ENCODE results near the gene GLT8D1.

GLT8D1 gene

DNA sequence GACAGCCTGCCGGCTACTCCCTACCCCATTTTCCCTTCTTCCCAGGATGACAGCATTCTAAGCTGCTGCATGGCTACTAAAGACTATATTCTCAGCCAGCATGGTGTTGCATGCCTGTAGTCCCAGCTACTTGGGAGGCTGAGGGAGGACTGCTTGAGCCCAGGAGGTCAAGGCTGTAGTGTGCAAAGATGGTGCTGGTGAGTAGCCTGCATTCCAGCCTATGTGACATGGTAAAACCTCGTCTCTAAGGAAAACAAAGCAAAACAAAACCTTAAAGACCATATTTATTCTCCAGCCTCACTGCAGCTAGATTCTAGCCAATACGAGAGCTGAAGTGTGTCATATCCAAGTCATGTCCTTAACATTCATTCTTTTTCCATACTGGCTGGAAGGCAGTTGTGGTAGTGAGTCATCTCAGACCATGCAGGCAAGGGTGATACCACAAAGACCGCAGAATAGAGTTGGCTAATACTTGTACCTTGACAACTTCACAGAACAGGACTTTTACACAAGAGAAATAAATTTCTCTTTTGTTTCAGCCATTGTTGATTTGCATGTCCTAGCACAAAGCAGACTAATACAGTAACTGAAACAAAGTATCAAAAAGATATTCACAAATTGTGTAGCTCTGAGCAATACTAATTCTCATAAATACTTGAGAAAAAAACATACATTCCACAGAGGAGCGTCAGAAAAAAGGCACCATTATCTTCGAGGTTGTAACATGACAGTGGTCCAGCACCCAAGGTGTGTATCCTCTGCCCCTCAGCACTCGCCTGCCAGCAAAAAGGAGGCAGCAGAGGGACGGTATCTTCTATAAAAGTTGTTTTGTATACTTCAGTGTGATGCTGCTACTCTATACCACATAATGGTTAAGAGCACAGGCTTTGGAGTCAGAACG, 34.7 kb downstream of the GLT8D1 start:
- no peak overlapping the region for H3K4me3 ChIP-seq (ENCODE audit: low read length)

DNA sequence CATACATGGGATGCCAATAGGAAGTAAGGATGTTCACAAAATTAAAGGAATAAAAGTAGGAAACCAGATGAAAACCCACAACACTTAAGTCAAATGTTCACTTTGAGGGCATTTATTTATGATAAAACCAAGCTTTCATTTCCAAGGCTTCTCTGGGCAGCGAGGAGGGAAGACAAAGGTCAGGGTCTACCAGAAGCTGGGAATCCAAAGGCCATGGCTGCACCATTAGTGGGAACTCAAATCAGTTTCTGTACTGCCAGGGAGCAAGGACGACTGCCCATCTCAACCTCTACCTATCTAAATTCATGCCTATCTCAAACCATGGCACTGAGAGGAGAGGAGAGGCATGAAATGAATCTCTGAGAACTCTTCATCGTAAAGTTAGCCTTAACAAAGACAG, 42.5 kb downstream of the GLT8D1 start:
- H3K4me1 ChIP-seq (ENCODE audit: control insufficient read depth, insufficient read depth, low read length), result no peaks in the 10 kb centered on the region
- no peak overlapping the region for H3K9ac ChIP-seq (ENCODE audit: low read length)
- H3K4me3 ChIP-seq (ENCODE audit: low read length), result no peak overlapping the region
- H3K27me3 ChIP-seq (ENCODE audit: control insufficient read depth, insufficient read depth, low read length), result no peaks in the 10 kb centered on the region
- H3K36me3 ChIP-seq (ENCODE audit: control insufficient read depth, insufficient read depth, low read length), result peaks cover 12% of the 10 kb centered on the region
- no peaks in the 10 kb centered on the region for H3K9me3 ChIP-seq (ENCODE audit: control insufficient read depth, low read length)

More for the DNA sequence above, 34.7 kb downstream of the GLT8D1 start:
- Histone ChIP-seq H3K9me3 (ENCODE audit: control insufficient read depth, low read length) (no peaks in the 10 kb centered on the region), H3K27me3 (ENCODE audit: control insufficient read depth, insufficient read depth, low read length) (no peaks in the 10 kb centered on the region), H3K4me1 (ENCODE audit: control insufficient read depth, insufficient read depth, low read length) (no peaks in the 10 kb centered on the region), H3K36me3 (ENCODE audit: control insufficient read depth, insufficient read depth, low read length) (peaks cover 8% of the 10 kb centered on the region), H3K9ac (ENCODE audit: low read length) (no peak overlapping the region)

DNA sequence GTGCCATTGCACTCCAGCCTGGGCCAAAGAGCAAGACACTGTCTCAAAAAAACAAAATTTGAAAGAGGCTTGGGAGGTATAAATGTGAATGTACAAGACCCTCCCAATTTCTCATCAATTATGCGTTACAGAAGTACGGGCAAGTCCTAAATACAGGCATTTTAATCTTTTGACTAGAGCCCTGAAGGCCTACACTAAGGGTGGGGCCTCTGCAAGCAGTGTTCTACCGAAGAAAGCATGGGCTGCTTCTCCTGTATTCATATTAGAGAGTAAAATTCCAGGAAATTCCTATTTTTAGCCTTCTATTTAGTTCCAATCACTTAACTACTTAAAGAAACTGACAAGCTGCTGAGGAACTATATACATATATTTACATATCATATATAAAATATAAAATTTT, 45.5 kb downstream of the GLT8D1 start:
- Histone ChIP-seq H3K36me3 (ENCODE audit: control insufficient read depth, insufficient read depth, low read length) (peaks cover 12% of the 10 kb centered on the region), H3K9me3 (ENCODE audit: control insufficient read depth, low read length) (no peaks in the 10 kb centered on the region), H3K4me3 (ENCODE audit: low read length) (no peak overlapping the region), H3K27me3 (ENCODE audit: control insufficient read depth, insufficient read depth, low read length) (no peaks in the 10 kb centered on the region), H3K4me1 (ENCODE audit: control insufficient read depth, insufficient read depth, low read length) (no peaks in the 10 kb centered on the region), H3K9ac (ENCODE audit: low read length) (no peak overlapping the region)

DNA sequence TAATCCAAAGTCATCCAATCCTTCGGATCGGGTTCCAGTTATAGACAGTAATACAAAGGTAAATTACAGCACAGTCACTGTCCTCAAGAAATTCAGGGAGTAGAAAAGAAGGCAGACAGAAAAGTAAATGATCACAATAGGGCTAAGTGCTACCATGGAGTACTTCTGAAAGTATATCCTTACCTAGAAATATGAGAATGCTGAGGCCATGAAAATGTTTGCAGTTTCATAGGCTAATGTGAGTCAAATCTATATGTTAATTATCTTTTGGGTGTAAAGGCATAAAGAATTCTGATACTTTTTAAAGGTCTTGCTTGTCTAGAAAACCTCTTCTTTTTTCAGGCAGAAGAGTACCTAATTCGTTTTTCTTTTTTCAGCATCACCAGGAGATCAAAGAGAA, 49.7 kb downstream of the GLT8D1 start:
- Histone ChIP-seq H3K36me3 (ENCODE audit: control insufficient read depth, insufficient read depth, low read length) (peaks cover 7% of the 10 kb centered on the region), H3K9ac (ENCODE audit: low read length) (no peak overlapping the region)

DNA sequence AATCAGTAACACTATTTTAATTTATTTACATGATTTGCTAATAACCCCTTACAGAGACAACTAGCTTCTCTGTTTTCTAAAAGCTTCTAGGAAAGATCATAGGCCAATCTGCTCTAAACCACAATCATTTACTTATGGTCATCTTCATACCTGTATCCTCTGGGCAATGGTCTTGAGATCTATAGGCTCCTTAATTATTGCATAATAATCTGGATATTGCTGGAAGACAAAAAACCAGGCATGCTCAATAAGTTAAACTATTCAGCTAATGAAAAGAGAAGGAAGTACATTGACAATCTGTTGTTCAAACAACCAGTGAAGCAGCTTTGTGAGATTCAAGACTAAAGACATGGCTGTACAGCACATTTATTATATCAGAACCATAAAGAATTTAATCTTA, 54.0 kb downstream of the GLT8D1 start:
- no peak overlapping the region for H3K9ac ChIP-seq (ENCODE audit: low read length)
- no peak overlapping the region for H3K4me3 ChIP-seq (ENCODE audit: low read length)
- H3K4me1 ChIP-seq (ENCODE audit: control insufficient read depth, insufficient read depth, low read length), result no peaks in the 10 kb centered on the region
- no peaks in the 10 kb centered on the region for H3K9me3 ChIP-seq (ENCODE audit: control insufficient read depth, low read length)
- no peaks in the 10 kb centered on the region for H3K36me3 ChIP-seq (ENCODE audit: control insufficient read depth, insufficient read depth, low read length)
- no peaks in the 10 kb centered on the region for H3K27me3 ChIP-seq (ENCODE audit: control insufficient read depth, insufficient read depth, low read length)

More for the DNA sequence above, 49.7 kb downstream of the GLT8D1 start:
- H3K27me3 ChIP-seq (ENCODE audit: control insufficient read depth, insufficient read depth, low read length), result no peaks in the 10 kb centered on the region
- no peak overlapping the region for H3K4me3 ChIP-seq (ENCODE audit: low read length)
- no peaks in the 10 kb centered on the region for H3K4me1 ChIP-seq (ENCODE audit: control insufficient read depth, insufficient read depth, low read length)
- H3K9me3 ChIP-seq (ENCODE audit: control insufficient read depth, low read length), result no peaks in the 10 kb centered on the region

DNA sequence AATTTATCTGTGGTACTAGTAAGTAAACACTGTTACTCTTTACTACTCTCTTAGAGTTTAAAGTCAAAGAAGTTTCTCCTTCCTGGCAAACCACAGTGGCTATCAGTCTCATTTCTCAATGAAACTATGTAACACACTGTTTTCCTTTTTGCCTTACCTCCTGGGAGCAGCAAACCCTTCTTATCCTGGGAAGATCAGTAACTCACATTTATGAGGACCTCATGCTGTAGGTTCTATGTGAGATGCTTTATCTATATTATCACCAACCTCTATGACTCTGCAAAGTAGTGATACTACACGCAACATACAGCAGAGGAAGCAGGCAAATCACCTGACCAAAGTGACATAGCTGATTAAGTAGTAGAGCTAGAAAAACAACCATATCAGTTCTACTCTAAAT, 55.2 kb downstream of the GLT8D1 start:
- H3K4me1 ChIP-seq (ENCODE audit: control insufficient read depth, insufficient read depth, low read length), result no peaks in the 10 kb centered on the region
- no peaks in the 10 kb centered on the region for H3K9me3 ChIP-seq (ENCODE audit: control insufficient read depth, low read length)
- no peak overlapping the region for H3K9ac ChIP-seq (ENCODE audit: low read length)
- no peak overlapping the region for H3K4me3 ChIP-seq (ENCODE audit: low read length)
- no peaks in the 10 kb centered on the region for H3K27me3 ChIP-seq (ENCODE audit: control insufficient read depth, insufficient read depth, low read length)
- H3K36me3 ChIP-seq (ENCODE audit: control insufficient read depth, insufficient read depth, low read length), result no peaks in the 10 kb centered on the region

DNA sequence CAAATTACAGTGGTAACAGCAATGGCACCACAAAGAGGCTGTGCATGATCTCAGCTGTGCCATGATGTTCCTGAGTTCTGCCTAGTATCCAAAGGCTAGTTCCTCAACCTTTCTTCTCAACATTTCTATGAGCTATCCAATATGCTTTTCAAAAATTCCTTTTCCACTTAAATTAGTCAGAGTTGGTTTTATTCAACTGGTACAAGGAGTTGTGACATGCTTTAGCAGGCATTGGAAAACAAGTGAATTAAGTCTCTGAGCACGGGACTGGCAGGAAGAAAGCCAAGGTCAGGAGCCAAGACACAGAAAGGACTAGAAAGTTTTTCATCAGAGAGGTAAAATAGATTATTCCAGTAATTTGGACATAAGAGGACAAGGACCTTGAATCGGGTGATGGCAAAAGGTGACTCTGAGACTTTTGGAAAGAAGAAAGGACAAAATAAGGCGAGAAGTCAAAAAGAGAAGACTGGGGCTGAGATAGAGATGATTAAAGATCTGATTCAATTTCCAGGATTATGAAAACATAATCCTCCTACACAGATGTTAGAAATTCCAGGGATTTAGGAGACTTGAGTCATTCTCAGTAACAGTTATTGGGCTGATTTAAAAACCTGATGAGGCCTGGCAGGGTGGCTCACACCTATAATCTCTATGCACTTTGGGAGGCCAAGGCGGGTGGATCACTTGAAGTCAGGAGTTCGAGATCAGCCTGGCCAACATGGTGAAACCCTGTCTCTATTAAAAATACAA, 56.0 kb downstream of the GLT8D1 start:
- Histone ChIP-seq H3K9me3 (ENCODE audit: control insufficient read depth, low read length) (no peaks in the 10 kb centered on the region), H3K4me1 (ENCODE audit: control insufficient read depth, insufficient read depth, low read length) (no peaks in the 10 kb centered on the region), H3K9ac (ENCODE audit: low read length) (no peak overlapping the region), H3K36me3 (ENCODE audit: control insufficient read depth, insufficient read depth, low read length) (no peaks in the 10 kb centered on the region), H3K27me3 (ENCODE audit: control insufficient read depth, insufficient read depth, low read length) (no peaks in the 10 kb centered on the region), H3K4me3 (ENCODE audit: low read length) (no peak overlapping the region)

DNA sequence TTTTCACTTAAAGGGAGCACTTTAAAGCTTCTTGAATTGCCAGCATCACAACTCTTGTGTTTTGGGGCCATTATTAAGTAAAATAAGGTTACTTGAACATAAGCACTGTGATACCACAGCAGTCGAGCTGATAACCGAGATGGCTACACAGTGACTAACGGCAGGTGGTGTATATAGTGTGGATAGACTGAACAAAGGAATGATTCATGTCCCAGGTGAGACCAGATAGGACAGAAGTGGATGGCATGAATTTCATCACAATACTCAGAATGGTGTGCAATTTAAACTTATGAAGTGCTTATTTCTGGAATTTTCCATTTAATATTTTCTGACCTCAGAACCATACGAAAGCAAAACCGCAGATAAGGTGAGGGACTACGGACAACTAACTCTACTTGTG, 60.0 kb downstream of the GLT8D1 start:
- Histone ChIP-seq H3K9me3 (ENCODE audit: control insufficient read depth, low read length) (no peaks in the 10 kb centered on the region), H3K27me3 (ENCODE audit: control insufficient read depth, insufficient read depth, low read length) (no peaks in the 10 kb centered on the region), H3K36me3 (ENCODE audit: control insufficient read depth, insufficient read depth, low read length) (no peaks in the 10 kb centered on the region), H3K4me3 (ENCODE audit: low read length) (no peak overlapping the region), H3K9ac (ENCODE audit: low read length) (no peak overlapping the region), H3K4me1 (ENCODE audit: control insufficient read depth, insufficient read depth, low read length) (no peaks in the 10 kb centered on the region)

Data from mucosa of stomach (tissue), 1 donor.